Activated gamma-delta T cell (primary cell): ENCODE results near the gene KRT38.

Source experiments
- DNase-seq: peaks from one replicate; lab custom pipeline; 2025; lab: John Stamatoyannopoulos, UW

The KRT38 gene

DNA sequence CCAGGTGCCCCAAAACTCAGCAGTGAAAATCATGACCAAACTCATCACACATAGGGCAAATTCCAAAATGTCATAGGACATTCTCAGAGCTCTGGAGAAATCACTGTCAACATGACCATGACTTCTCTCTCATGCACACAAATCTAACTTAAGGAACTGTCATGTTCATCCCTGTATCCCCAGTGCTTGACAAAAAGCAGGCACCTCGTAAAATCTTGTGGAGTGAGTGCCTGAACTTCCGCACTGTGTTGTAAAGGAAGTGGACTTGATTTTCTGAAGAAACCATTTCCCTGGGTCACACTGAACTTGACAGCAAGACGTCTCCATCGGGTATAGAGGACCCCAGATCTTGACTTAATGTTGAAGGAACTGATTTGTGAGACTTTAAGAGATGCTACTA, 19.2 kb downstream of the KRT38 start:
- DNase-seq, result no peak

DNA sequence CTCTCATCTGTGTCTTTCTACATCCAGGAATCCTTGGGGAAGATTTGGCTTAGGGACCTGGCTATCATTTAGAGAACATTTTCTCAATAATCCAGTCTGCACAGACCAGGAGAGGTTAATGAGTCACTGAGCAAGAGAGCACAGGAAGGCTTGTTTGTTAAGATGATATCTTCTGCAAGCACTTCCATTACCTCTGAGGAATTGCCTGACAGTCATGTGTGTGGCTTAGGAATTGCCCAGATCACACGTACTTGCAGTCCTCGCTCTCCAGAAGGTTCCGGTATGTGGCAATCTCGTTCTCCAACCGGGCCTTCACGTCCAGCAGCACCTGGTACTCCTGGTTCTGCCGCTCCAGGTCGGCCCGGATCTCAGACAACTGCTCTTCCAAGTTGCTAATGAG, 19.7 kb downstream of the KRT38 start:
- no peak for DNase-seq

DNA sequence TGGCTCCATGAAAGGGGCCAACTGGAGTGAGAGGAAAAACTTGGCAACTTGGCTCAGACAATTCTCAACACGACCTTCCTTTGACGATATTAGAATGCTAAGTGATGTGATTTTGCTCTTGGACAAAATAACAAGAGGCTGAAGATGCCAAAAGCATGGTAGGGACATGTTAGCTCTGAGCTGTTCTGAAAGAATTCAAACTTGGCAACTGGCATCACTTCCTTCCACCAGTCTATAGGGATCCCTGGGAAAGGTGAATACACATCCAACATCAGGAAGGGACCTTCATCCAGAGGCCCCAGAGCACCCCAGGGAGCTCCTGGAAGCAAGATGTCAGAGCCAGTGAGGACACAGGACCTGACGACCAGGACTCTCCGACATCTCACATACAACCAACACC, 20.6 kb downstream of the KRT38 start:
- no peak for DNase-seq

DNA sequence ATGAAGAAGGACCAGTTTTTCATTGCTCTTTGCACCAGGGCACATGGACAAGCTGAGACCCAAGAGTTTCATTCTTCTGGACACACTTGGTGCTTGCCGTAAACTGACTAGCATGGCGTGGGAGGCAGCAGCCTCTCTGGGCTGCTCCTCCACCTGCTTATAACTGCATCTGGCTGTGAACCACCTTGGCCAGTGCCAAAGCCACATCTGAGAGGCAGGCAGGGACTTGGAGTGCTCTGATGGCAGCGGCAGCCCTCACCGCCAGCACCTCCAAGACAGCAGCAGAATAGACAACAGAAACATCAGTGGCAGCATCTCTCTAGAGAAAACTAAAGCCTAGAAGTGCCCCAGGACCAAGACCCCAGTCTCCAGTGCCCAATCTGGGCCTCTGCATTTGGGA, 21.1 kb downstream of the KRT38 start:
- no peak for DNase-seq

DNA sequence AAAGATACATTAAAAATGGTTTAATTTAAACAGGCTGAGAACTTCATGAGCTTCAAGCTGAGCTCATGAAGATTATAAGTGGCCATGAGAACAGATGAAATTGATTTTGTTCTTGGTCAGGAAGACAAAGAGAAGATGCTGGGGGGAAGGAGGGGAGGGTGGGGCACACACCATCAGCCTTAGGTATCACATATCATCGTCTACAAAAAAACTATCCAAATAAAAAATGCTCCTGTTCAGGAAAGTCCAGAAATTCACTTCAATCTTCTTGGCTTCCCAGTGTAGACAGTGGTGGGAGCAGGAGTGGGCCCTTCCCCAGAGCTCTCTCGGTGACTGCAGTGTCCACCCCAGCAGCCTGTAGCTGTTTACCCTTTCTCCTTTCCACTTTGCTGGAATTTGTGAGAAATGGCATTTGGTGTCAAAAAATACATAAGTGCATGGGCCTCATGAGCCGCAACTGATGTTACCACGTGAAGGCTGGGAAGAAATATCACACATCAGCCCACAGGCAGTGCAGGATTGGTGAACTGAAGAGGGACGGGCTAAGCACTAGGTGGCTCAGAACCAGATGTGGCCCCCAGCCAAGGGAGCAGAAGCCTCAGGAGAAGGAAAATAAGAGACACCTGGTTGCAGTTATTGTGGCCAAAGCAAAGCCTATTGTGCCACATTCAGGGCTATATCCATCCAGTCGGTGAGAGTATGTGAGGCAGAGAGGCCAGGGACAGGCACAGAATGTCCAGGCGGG, 22.5 kb downstream of the KRT38 start:
- DNase-seq, result no peak

DNA sequence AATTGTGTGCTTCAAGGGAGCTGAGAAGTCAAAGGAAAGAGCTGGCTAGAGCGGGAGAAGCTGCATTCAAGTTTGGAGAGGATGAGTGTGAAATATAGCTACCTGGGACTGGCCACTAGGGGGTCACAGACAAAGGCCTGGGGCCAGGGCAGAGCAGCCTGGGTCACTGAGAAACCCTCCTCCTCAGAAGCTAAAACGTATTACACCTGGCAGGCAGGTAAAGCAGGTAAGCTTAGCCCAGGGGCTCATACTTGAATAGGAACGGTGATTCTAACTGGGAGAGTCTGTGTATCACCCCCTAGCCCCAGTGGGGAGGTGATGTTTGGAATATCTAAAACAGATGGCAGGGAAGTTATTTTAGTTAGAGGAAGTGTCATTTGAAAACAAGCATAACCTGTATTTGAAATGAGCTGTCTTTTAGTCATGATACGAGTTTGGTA, 23.2 kb downstream of the KRT38 start:
- DNase-seq, result no peak

DNA sequence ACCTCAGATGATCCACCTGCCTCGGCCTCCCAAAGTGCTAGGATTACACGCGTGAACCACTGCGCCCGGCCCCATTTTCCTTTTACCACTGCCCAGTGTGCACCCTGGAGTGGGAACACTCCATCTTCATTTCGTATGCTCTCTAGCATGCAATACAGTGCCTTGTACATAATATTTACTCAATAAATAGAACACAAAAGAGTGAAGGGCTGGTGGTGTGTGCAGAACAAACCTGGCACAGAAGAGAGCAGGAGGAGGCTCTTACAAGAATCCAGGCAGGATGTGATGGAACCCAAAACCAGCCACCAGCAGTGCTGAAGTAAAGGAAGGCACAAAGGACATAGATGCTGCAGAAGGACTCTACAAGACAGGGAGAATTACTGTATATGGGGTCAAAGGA, 23.7 kb downstream of the KRT38 start:
- no peak for DNase-seq

DNA sequence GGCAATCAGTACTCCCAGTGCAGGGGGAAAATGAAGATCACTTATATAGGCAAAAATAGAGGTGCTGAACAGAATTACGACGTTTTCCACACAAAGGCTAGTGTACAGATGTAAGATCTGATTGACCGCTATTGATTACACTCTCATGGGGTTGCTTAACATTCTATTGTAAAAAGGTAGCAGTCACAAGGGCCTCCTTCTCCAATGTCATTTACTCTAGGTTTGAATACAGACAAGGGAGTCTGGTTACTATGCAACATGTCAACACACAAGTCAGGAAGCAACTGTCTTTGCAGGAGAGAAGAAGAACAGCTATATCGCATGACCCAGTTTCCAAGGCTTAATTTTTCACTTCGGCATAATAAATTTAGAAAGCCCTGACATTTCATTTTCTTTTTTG, 24.3 kb downstream of the KRT38 start:
- no peak for DNase-seq

DNA sequence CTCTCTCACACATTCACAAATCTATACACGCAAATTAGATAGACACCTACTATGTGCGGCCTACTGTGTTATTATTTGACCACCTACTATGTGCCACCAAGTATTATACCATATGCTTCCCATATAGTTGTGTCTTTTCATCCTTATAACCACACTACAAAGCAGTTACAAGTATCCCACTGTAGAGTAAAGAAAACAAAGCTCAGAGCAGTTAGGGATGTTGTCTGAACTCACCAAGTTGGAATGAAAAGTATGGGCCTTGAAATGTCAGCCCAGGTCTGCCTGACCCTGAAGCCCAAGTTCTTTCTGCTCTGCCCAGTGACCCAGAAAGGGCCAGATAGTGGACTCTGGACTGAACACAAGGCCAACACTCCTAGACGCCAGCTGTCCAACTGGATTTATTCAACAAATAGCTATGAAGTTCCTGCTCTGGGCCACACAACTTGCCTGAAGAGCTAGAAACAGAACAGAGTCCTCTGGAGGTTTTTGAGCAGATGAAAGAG, 24.9 kb downstream of the KRT38 start:
- no peak for DNase-seq

DNA sequence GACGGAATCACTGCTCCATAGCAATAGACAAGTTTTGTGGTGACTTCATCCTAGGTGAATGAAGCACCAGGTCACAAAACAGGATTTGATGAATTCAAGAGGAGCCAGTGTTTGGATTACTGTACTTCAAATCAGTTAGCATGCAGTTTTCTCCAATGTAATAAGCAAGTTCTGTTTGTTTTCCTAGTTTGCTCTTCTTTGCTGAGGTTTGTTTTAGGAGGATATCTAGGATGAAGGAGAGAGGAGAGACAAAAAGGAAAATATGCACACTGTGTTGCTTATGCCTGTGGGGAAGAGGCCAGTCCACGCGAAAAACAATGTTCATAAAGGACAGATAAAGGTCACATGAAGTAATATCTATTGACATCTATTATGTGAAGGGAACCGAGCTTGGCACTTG, 25.4 kb downstream of the KRT38 start:
- DNase-seq, result no peak

DNA sequence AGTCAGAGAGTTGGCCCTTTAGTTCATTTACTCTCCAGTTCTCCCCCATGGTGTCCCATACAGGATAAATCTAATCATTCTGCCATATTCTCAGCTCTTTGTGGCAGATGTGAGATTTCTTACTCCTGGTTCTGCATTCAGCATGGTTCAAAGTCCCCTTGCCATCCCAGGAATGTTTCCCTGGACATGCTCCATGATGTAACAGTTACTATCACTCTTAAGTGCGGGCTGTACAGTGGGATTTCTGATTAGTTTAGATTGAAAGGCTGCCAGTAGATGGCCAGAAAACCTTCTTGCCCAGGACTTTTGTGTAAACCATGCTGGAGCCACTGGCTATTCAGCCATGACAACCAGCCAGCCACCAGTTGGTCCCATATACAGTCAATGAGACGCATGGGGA, 26.8 kb downstream of the KRT38 start:
- no peak for DNase-seq

DNA sequence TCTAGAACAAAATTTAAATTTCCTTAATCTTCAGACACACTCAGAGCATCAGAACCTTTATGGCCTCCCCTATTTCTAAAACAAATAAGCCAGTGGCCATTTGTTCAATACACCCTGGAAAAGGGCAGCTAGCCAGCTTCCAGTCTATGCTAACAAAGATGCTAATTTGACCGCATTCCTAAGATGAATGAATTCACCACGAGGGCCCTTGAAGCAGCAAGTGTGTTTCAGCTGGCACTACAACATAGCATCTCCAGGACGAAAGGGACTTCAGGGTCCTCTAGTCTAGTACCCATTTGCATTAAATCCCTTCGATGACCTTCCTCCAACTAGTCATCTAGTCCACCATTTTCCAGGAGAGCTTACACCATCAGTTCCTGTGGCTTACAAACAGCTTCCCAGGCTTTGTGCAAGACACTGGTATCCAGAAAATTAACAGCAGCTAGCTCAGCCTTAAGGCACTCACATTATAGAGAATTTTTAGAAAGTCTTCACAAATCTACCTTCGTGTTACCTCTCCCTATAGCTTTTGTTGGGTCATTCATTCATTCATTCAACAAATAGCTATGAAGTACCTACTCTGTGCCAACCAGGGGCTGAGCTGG, 27.3 kb downstream of the KRT38 start:
- no peak for DNase-seq

DNA sequence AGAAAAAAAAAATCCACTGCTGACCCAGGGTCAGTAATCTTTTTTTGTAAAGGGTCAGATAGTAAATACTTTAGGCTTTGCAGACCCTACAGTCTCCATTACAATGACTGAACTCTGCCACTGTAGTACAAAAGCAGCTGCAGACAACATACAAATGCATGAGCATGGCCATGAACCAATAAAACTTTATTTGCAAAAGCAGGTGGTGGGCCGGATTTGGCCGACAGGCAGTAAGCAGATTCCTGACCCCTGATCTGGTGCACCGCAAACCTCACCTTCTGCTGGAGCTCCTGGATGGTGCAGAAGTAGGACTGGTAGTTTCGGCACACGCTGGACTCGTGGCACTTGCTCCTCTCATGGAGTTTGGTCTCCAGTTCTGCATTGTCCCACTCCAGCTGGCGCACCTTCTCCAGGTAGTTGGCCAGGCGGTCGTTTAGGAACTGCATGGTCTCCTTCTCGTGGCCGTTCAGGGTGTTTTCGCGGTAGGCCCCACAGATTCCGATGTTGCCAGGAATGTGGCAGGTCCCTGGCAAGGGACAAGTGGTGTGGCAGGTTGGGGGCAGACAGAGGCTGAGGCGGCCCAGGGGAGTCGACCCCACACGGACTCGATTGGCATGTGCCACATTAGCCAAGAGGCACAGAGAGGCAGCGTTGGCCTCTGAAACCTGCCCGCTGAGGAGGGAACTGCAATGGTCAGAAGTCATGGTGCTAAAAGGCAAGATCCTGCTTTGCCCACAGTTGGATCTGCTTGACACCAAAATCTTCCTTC, 29.5 kb downstream of the KRT38 start:
- no peak for DNase-seq

DNA sequence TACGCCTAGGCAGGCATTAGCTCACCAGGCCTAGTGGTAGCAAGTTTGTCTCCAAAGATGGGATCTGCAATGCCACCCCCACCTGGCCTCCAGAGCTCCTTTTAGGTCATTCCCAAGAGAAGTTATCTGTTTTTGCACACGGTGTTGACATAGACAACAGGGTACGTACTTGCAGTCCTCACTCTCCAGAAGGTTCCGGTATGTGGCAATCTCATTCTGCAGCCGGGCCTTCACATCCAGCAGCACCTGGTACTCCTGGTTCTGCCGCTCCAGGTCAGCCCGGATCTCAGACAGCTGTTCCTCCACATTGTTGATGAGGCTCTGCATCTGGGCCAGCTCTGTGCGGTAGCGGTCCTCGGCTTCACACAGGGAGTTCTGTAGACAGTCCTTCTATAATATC, 33.6 kb downstream of the KRT38 start:
- no peak for DNase-seq

DNA sequence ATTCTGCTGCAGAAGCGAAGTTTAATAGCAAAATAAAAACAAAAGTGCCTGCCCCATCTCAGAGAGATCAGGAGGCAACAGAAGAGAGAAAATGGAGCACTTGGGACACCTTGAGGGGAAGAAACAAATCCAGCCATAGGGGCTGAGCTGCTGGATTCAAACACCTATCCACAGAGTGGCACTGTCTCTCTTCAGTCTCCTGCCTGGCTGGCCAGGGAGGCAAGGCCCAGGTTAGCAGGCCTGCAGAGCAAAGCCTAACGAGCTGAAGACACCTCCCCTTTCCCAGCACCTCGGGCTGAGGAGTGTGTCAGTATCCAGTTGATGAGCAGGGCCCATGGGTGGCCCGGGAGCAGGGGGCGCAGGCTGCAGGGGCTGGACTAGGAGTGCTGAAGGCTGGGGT, 34.6 kb downstream of the KRT38 start:
- DNase-seq, result no peak

DNA sequence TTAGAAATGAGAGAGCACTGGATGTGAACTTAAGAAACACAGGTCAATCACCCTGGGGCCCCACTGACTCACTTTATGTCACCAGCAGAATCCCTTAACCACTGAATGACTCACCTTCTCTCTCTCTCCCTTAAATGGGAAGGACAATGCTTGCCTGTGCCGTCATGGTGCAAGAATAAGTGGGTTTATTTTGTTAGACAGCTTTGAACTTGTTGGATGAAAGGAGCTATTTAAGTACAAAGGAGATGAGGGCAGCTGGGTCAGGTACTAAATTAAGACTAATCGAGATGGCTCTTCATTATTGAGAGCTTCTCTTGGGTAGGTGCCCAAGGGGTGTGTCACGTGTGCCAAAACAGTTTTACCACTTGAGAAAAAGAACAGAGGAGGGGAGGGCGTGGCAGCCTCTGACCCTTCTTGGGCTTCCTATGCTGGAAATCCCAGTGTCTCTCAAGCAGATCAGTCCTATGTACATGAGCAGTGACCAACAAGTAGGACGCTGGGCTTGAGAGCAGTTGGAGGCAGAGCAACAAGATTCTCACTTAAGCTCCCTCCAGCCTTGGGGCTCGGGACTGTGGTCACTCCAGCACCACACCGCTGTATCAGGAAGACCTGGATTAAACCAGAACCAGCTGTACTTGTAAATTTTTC, 36.6 kb downstream of the KRT38 start:
- DNase-seq, result no peak

DNA sequence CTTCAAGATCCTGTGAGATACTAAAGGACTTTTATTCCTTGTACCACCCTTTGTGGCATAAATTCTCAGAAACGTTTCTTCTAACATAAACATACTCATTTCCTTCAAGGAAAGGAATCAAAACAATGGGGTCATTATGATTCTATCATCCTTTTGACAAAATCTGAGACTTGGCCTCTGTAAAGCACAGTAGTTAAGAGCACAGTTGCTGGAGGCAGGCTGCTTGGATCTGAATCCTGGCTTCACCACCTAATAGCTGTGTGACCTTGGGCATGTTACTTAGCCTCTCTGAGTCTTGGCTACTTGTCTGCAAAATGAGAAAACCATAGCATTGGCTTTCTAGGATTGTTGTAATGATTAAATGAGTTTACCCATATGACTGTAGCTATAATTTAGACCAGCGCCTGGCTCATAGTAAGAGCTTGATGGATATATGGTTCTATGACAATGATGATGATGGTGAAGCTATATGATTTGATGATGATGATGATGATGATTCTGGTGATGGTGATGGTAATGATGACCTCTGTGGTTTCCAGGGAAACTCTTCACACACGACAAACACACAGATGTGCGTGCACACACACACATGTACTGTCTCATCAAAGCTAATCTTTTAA, 37.3 kb downstream of the KRT38 start:
- DNase-seq, result no peak

DNA sequence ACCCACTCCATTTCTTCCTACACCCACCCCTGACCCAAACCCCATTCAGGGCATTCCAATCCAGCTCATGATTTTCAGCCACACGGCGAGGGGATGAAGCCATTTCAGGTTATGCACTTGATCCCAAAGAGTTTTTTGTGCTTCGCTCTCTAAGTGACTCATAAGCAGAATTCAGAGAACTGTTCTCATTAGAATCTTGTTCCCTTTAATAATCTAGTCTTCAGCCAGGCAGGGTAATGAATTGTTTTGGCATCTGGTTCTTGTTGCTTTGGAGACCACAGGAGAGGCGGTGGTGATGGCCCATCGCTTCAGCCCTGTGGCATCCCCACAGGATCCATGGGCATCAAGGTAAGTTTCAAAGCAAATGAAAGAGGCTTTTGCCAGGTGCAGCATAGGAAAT, 38.6 kb downstream of the KRT38 start:
- DNase-seq, result no peak

DNA sequence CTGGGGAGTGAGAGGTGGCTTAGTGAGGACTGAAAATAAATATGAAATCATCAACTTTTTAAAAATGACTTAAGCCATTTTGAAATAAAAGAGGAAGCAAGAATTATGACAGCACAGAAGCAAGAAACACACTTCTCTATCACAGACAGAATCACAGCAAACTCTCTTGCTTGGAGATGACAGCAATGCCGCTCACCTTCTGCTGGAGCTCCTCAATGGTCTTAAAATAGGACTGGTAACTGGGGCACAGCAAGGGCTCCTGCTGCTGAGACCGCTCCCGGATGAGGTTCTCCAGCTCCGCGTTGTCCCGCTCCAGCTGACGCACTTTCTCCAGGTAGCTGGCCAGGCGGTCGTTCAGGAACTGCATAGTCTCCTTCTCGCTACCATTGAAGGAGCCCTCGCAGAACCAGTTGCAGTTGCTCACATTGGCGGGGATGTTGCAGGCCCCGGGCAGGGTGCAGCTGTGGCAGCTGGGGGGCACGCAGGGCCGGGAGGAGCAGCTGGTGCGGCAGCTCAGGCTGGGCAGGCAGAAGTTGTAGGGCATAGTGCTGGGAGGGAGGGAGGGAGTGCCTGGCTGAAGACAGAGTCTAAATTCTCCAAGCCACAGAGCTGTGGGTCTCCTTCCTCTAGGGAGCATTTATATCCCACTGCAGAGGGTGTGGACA, 43.7 kb downstream of the KRT38 start, which contains the start of gene KRT31:
Gene KRT31, minus strand, starts transcription at position 613 of the 665 bp plus-strand sequence. Its CDS starts 69 bp downstream, at position 544.
- no peak for DNase-seq

DNA sequence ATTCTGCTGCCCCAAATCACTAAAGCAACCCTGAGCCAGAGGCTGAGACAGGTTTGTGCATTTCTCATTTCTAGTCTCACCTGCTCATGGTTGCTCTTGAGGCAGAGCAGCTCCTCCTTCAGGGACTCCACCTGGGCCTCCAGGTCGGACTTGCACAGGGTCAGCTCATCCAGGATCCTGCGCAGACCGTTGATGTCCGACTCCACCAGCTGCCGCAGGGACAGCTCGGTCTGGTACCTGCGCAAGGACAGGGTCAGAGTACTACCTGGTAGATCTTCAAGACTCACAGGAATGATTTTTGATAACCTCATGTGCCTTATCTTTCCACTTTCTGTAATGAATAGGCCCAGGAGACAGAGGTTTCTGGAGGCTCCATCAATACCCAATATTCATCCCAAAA, 44.4 kb downstream of the KRT38 start:
- no peak for DNase-seq

DNA sequence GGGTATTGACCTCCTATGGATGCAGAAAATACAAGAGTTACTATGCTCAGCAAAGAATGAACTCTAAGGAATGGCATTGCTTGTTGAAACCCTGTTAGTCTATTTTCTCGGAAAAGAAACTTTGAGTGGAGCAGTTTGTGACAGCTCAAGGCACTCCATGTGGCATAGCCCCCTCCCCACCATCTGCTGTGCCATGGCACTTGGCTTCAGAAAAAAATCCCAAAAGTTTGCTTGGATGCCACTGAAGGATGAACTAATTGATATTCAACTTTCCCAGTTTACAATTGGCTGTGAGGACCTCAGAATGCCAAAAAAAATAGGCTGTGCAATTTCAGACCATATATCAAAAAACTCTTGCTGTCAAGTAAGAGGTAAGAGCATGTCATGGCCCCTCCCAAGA, 45.2 kb downstream of the KRT38 start:
- DNase-seq, result no peak
